ENCODE measurements around the gene ALKAL2. TPM values are rescaled to one million over a fixed set of nuclear protein-coding genes. Genes with fewer than 3 reads are reported as not detected.

ALKAL2 gene
- total RNA-seq, 1 experiment from 2014 or later, result 3.5 TPM

- Mint-ChIP-seq H3K9me3 (no peaks in the 10 kb centered on the region), H3K4me3 (no peak overlapping the region), H3K4me1 (peaks cover 28% of the 10 kb centered on the region), H3K27me3 (ENCODE audit: low read depth) (no peaks in the 10 kb centered on the region), H3K36me3 (peaks cover 23% of the 10 kb centered on the region), H3K27ac (no peak overlapping the region; the same call in 1 of the 2 replicates)
- ChIA-PET POLR2A (no interaction called here), CTCF (interaction anchor here (1.3 kb wide), 1 partner anchor 23 kb away, joined by 3 read pairs; no protein-coding TSS in a partner anchor)
- ATAC-seq (no peak), DNase-seq (ENCODE audit: low spot score) (no peak)
- no peak for TF ChIP-seq ZSCAN18 (CRISPR knock-in tag; IDR thresholded peaks at IDR 0.05)
- no peak for TF ChIP-seq USF1 (CRISPR knock-in tag; IDR thresholded peaks at IDR 0.05)
- TF ChIP-seq CREM (CRISPR knock-in tag; IDR thresholded peaks at IDR 0.05), result no peak
- no peak for TF ChIP-seq FOXP4 (CRISPR knock-in tag; IDR thresholded peaks at IDR 0.05)
- TF ChIP-seq ESRRA (CRISPR knock-in tag; IDR thresholded peaks at IDR 0.05; ENCODE audit: borderline replicate concordance), result no peak
- TF ChIP-seq GTF2I (CRISPR knock-in tag; conservative IDR thresholded peaks at IDR 0.05), result no peak
- no peak for TF ChIP-seq FOXJ3 (CRISPR knock-in tag; IDR thresholded peaks at IDR 0.05; ENCODE audit: borderline replicate concordance)
- no peak for TF ChIP-seq IRF1 (CRISPR knock-in tag; IDR thresholded peaks at IDR 0.05)
- no peak for TF ChIP-seq FOXK1 (CRISPR knock-in tag; IDR thresholded peaks at IDR 0.05)
Measured at GRCh38 chr2:271917-272316, 16.0 kb downstream of the ALKAL2 start.

- DNase-seq (ENCODE audit: low spot score) (no peak), ATAC-seq (no peak)
- Mint-ChIP-seq H3K9me3 (no peaks in the 10 kb centered on the region), H3K4me3 (no peak overlapping the region), H3K4me1 (peaks cover 38% of the 10 kb centered on the region), H3K27ac (peak overlapping the region; percentile 60), H3K27me3 (ENCODE audit: low read depth) (no peaks in the 10 kb centered on the region), H3K36me3 (peaks cover 14% of the 10 kb centered on the region)
- CTCF ChIA-PET, result no interaction called here
- POLR2A ChIA-PET, result interaction anchor here (1.2 kb wide), 1 partner anchor 15 kb away, joined by 3 read pairs; no protein-coding TSS in a partner anchor
- TF ChIP-seq ZNF671 (CRISPR knock-in tag; IDR thresholded peaks at IDR 0.05) (no peak), E2F1 (CRISPR knock-in tag; IDR thresholded peaks at IDR 0.05) (no peak), NR1H2 (CRISPR knock-in tag; IDR thresholded peaks at IDR 0.05) (no peak), USF2 (CRISPR knock-in tag; IDR thresholded peaks at IDR 0.05) (no peak), SP1 (CRISPR knock-in tag; conservative IDR thresholded peaks at IDR 0.05) (no peak), AFF4 (CRISPR knock-in tag; IDR thresholded peaks at IDR 0.05; ENCODE audit: borderline replicate concordance) (no peak), ZNF425 (CRISPR knock-in tag; conservative IDR thresholded peaks at IDR 0.05) (no peak), NFE2L1 (CRISPR knock-in tag; IDR thresholded peaks at IDR 0.05) (no peak), TEAD4 (CRISPR knock-in tag; IDR thresholded peaks at IDR 0.05) (no peak), ETV6 (CRISPR knock-in tag; IDR thresholded peaks at IDR 0.05) (no peak), IRF1 (CRISPR knock-in tag; IDR thresholded peaks at IDR 0.05) (no peak), ERG (CRISPR knock-in tag; IDR thresholded peaks at IDR 0.05) (no peak)
Measured at GRCh38 chr2:270861-271260, 17.0 kb downstream of the ALKAL2 start.
